ENCODE data around the gene TMOD2. TPM values are rescaled to one million over a fixed set of nuclear protein-coding genes. Genes with fewer than 3 reads are reported as not detected.

The TMOD2 gene
- total RNA-seq, 1 experiment from 2014 or later, result 5.7 TPM

DNA sequence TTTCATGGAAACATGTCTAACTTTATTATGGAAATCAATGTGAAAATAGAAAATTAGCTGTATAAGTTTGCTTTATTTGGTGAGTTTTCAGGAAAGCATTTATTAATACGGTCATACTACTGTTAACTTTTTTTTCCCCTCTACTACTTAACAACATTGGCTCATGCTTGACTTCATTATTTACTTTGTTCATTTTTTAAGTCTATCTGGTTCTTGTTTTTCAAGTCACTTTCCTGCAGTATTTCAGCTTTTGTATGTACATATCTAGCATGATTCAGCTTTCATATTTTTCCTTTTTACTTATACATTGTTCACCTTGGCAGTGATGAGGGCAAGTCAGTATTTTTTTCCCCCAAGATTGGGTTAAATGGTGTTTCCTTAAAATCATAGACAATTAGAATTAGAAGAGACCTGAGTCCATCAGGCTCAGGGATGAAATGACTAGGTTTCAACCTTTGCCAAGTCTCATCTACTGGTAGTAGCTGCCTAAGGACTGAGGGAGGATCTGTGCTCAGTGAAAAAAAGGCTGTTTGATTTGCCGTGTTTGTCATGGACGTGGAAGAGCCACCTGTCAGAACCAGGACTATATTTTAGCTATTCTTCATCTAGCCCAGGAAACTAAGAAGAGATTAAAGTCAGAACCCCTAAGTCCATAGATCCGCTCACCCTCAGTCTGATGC lies 93.5 kb downstream of the TMOD2 start:
- no peaks in the 10 kb centered on the region for H3K36me3 ChIP-seq (ENCODE audit: control insufficient read depth in 1 of 2, insufficient read depth in 2 of 2, low read length in 2 of 2)
- H3K27ac ChIP-seq (ENCODE audit: low read depth, low read length), result peak overlapping the region; percentile 98
- DNase-seq (ENCODE audit: low read depth, low spot score), result no peak
- no peak overlapping the region for H2AFZ ChIP-seq (ENCODE audit: low read depth, low read length, poor library complexity, severe bottlenecking)
- H3K4me1 ChIP-seq (ENCODE audit: control insufficient read depth in 1 of 2, insufficient read depth in 2 of 2, low read length in 2 of 2), result peaks cover 87 to 94% of the 10 kb centered on the region in 2 experiments
- 0 out of 2 replicates have a peak, but pooled peaks cover 4% of the 10 kb centered on the region for H4K20me1 ChIP-seq (ENCODE audit: insufficient read depth)
- no TSS peak for BruUV-seq (replicated peaks)
- no peaks in the 10 kb centered on the region for H3K27me3 ChIP-seq (ENCODE audit: insufficient read depth, low read length)
- H3K79me2 ChIP-seq (ENCODE audit: insufficient read depth, low read length), result peaks cover 100% of the 10 kb centered on the region
- 0 out of 4 replicates have a peak overlapping the region, but pooled peaks of 1 of the 2 experiments have one; percentile 1 for H3K4me3 ChIP-seq (replicated peaks in 1 of 2; ENCODE audit: low read depth in 1 of 2, low read length in 2 of 2)
- intact Hi-C loops (cut with micrococcal nuclease), result no loop called here
- TF ChIP-seq TCF7L2 (IDR thresholded peaks at IDR 0.05; ENCODE audit: borderline replicate concordance, extremely low read depth, insufficient read depth, insufficient read length), result no peak
- no peak for TF ChIP-seq CBX3 (IDR thresholded peaks at IDR 0.05; ENCODE audit: low read depth)
- no peak for TF ChIP-seq ZNF274 (IDR thresholded peaks at IDR 0.05; ENCODE audit: low read depth, low read length)
- no peak for TF ChIP-seq SIN3A (IDR thresholded peaks at IDR 0.05; ENCODE audit: low read depth)
- TF ChIP-seq EGR1 (IDR thresholded peaks at IDR 0.05; ENCODE audit: low read depth), result no peak
- no peak for TF ChIP-seq SRF (IDR thresholded peaks at IDR 0.05; ENCODE audit: low read depth)
- TF ChIP-seq POLR2A (IDR thresholded peaks at IDR 0.05; ENCODE audit: borderline replicate concordance, extremely low read depth, insufficient read depth, insufficient read length), result no peak
- TF ChIP-seq ELF1 (IDR thresholded peaks at IDR 0.05; ENCODE audit: borderline replicate concordance, low read depth), result no peak
- TF ChIP-seq, protein P1, sequence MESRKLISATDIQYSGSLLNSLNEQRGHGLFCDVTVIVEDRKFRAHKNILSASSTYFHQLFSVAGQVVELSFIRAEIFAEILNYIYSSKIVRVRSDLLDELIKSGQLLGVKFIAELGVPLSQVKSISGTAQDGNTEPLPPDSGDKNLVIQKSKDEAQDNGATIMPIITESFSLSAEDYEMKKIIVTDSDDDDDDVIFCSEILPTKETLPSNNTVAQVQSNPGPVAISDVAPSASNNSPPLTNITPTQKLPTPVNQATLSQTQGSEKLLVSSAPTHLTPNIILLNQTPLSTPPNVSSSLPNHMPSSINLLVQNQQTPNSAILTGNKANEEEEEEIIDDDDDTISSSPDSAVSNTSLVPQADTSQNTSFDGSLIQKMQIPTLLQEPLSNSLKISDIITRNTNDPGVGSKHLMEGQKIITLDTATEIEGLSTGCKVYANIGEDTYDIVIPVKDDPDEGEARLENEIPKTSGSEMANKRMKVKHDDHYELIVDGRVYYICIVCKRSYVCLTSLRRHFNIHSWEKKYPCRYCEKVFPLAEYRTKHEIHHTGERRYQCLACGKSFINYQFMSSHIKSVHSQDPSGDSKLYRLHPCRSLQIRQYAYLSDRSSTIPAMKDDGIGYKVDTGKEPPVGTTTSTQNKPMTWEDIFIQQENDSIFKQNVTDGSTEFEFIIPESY (IDR thresholded peaks at IDR 0.05; ENCODE audit: extremely low read depth, insufficient replicate concordance, low read length), result no peak
- TF ChIP-seq, protein P2, sequence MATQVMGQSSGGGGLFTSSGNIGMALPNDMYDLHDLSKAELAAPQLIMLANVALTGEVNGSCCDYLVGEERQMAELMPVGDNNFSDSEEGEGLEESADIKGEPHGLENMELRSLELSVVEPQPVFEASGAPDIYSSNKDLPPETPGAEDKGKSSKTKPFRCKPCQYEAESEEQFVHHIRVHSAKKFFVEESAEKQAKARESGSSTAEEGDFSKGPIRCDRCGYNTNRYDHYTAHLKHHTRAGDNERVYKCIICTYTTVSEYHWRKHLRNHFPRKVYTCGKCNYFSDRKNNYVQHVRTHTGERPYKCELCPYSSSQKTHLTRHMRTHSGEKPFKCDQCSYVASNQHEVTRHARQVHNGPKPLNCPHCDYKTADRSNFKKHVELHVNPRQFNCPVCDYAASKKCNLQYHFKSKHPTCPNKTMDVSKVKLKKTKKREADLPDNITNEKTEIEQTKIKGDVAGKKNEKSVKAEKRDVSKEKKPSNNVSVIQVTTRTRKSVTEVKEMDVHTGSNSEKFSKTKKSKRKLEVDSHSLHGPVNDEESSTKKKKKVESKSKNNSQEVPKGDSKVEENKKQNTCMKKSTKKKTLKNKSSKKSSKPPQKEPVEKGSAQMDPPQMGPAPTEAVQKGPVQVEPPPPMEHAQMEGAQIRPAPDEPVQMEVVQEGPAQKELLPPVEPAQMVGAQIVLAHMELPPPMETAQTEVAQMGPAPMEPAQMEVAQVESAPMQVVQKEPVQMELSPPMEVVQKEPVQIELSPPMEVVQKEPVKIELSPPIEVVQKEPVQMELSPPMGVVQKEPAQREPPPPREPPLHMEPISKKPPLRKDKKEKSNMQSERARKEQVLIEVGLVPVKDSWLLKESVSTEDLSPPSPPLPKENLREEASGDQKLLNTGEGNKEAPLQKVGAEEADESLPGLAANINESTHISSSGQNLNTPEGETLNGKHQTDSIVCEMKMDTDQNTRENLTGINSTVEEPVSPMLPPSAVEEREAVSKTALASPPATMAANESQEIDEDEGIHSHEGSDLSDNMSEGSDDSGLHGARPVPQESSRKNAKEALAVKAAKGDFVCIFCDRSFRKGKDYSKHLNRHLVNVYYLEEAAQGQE (IDR thresholded peaks at IDR 0.05; ENCODE audit: low read depth), result no peak
- TF ChIP-seq, protein P3, sequence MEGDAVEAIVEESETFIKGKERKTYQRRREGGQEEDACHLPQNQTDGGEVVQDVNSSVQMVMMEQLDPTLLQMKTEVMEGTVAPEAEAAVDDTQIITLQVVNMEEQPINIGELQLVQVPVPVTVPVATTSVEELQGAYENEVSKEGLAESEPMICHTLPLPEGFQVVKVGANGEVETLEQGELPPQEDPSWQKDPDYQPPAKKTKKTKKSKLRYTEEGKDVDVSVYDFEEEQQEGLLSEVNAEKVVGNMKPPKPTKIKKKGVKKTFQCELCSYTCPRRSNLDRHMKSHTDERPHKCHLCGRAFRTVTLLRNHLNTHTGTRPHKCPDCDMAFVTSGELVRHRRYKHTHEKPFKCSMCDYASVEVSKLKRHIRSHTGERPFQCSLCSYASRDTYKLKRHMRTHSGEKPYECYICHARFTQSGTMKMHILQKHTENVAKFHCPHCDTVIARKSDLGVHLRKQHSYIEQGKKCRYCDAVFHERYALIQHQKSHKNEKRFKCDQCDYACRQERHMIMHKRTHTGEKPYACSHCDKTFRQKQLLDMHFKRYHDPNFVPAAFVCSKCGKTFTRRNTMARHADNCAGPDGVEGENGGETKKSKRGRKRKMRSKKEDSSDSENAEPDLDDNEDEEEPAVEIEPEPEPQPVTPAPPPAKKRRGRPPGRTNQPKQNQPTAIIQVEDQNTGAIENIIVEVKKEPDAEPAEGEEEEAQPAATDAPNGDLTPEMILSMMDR (IDR thresholded peaks at IDR 0.05 in 2 of 3, conservative IDR thresholded peaks at IDR 0.05 in 1 of 3; ENCODE audit: borderline replicate concordance in 1 of 3, insufficient read depth in 1 of 3, low read depth in 2 of 3, low read length in 2 of 3), result no peak
- TF ChIP-seq SP1 (IDR thresholded peaks at IDR 0.05; ENCODE audit: low read depth), result no peak
- TF ChIP-seq, protein P4, sequence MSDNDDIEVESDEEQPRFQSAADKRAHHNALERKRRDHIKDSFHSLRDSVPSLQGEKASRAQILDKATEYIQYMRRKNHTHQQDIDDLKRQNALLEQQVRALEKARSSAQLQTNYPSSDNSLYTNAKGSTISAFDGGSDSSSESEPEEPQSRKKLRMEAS (IDR thresholded peaks at IDR 0.05), result no peak
- no peaks in the 10 kb centered on the region for H3K9me2 ChIP-seq (ENCODE audit: insufficient read depth)
- no peaks in the 10 kb centered on the region for H3K9me3 ChIP-seq (ENCODE audit: control insufficient read depth in 1 of 2, insufficient read depth in 1 of 2, low read depth in 1 of 2, low read length in 2 of 2)
- RAD21 ChIA-PET (ENCODE audit: low non-redundant PET in 1 of 2, low total read pairs in 2 of 2, uncharacterized antibody in 2 of 2, unreplicated experiment in 2 of 2), result no interaction called here
- POLR2A ChIA-PET, result no interaction called here
- peak overlapping the region; percentile 74 for H3K4me2 ChIP-seq (ENCODE audit: low read length)
- no peak for ATAC-seq
- CTCF ChIA-PET, result interaction anchor here (1.1 kb wide), 1 partner anchor 44 kb away, joined by 3 read pairs; no protein-coding TSS in a partner anchor
- H3K9ac ChIP-seq (ENCODE audit: low read length), result peak overlapping the region; percentile 58
